Adrenal gland (tissue), 12 donors: ENCODE results near the gene ANK3. TPM values are rescaled to one million over a fixed set of nuclear protein-coding genes. Genes with fewer than 3 reads are reported as not detected.

Experiments
- DNase-seq, 7 donors: peaks; one replicate each; pipeline ENCODE4 v3.0.0-alpha.2; 2019 to 2020
- H3K27ac ChIP-seq, 5 donors: fragments of 200-600 bp; sonication (generic) in 4 of 5; 1 replicate in 3 of 5; 2 replicates in 2 of 5; pipeline versions ENCODE4 v1.5.1 to v1.8.0; 2016 to 2020; ENCODE audit warnings: mild to moderate bottlenecking in 1 of 5
- H3K27me3 ChIP-seq: fragments of 200-600 bp; 2 replicates; pipeline ENCODE4 v1.8.0; 2021
- H3K36me3 ChIP-seq, 2 donors: fragments of 200-600 bp; replicated peaks in 1 of 2; 1 replicate in 1 of 2; 2 replicates in 1 of 2; pipeline versions ENCODE4 v1.5.1 to v1.8.0; 2018 to 2022
- H3K4me1 ChIP-seq, 2 donors: fragments of 200-600 bp; replicated peaks in 1 of 2; 1 replicate in 1 of 2; 2 replicates in 1 of 2; pipeline versions ENCODE4 v1.5.1 to v1.8.0; 2018 to 2021
- H3K4me3 ChIP-seq, 4 donors: fragments of 200-600 bp; sonication (generic) in 3 of 4; one replicate each; pipeline ENCODE4 v1.5.1; 2016 to 2018
- H3K9me3 ChIP-seq, 3 donors: fragments of 200-600 bp; sonication (generic) in 1 of 3; replicated peaks in 1 of 3; 1 replicate in 2 of 3; 2 replicates in 1 of 3; pipeline versions ENCODE4 v1.5.1 to v1.8.0; 2016 to 2021
- CTCF ChIP-seq, 6 experiments: fragments of 450-650 bp in 4 of 6; fragments of 200-600 bp in 2 of 6; sonication (generic) in 1 of 6; IDR thresholded peaks; 1 replicate in 5 of 6; 2 replicates in 1 of 6; pipeline versions ENCODE4 v1.5.1 to v1.8.0; 2016 to 2021; ENCODE audit warnings: antibody characterized with exemption in 6 of 6, mild to moderate bottlenecking in 2 of 6, moderate library complexity in 1 of 6
- POLR2A ChIP-seq, 2 donors: fragments of 450-650 bp; IDR thresholded peaks; one replicate each; pipeline ENCODE4 v1.6.1; 2017; ENCODE audit warnings: antibody characterized with exemption in 2 of 2, mild to moderate bottlenecking in 2 of 2, moderate library complexity in 1 of 2
- WGBS, 4 donors: extraction: QIAGEN DNeasy Blood & Tissue Kit in 2 of 4; methylation state at CpG; one replicate each; pipeline versions ENCODE4 v1.1.5 to v1.1.7; 2013 to 2017; 5-methylcytosine and 5-hydroxymethylcytosine counted together
- intact Hi-C, 2 donors: fragments of 100-400 bp; cut with DNase I; formaldehyde crosslinking; loops; one replicate each; pipeline versions ENCODE4 v1.14.1 to v1.15.0; 2022 to 2023
- polyA plus RNA-seq, 3 donors: library from polyadenylated mRNA; stranded (reverse); fragments of 200-250 nt in 2 of 3; fragments of 350-450 nt in 1 of 3; fragmentation: Illumina TruSeq in 1 of 3; extraction: RNeasy Lipid Tissue Mini Kit (QIAGEN cat#74804) in 1 of 3; gene quantifications; one replicate each; pipeline ENCODE4 v1.2.3, GENCODE V29; 2013 to 2014
- total RNA-seq, 9 donors: library from RNA; depleted of rRNA in 4 of 9; stranded (reverse); fragments of >200 nt in 4 of 9; fragments of 120-200 nt in 1 of 9; fragmentation: NEBNext Ultra II Directional in 1 of 9; extraction: Animal tissue kit (Norgen Biotek cat#: 25700) in 1 of 9; gene quantifications; one replicate each; pipeline versions ENCODE4 v1.1.0 to v1.2.4, GENCODE V29; 2013 to 2023
- donor health status: healthy with polysubstance abuse.
- donor health status: Bipolar disorder and iron deficiency.
- donor health status: DM: yes; HTN: yes; CAD: no.
- donor health status: DM: no; HTN: no; CAD: no.
- donor health status: DM: no; HTN: no; CAD: no.
- donor health status: DM: yes; HTN: yes; CAD: no.

The ANK3 gene
- total and polyA plus RNA-seq, 12 donors: 2.6 to 48.1 (median 15.2) TPM

GRCh38 chr10:60197206-60197605 is 192.5 kb downstream of the ANK3 start:
- 55 to 70% (median 61%) methylated on average over 3 of the region's 3 CpGs for WGBS, 4 donors
- no peak overlapping the region for H3K4me3 ChIP-seq
- TF ChIP-seq POLR2A (IDR thresholded peaks at IDR 0.05): no peak
- no peak for TF ChIP-seq CTCF (IDR thresholded peaks at IDR 0.05)
- H3K27me3 ChIP-seq: no peaks in the 10 kb centered on the region
- intact Hi-C loops: no loop called here
- H3K9me3 ChIP-seq: no peaks in the 10 kb centered on the region
- H3K36me3 ChIP-seq: no peaks in the 10 kb centered on the region
- H3K27ac ChIP-seq: no peak overlapping the region
- H3K4me1 ChIP-seq: no peaks in the 10 kb centered on the region
- DNase-seq: no peak

GRCh38 chr10:60194421-60194820 is 195.3 kb downstream of the ANK3 start:
- H3K27me3 ChIP-seq: no peaks in the 10 kb centered on the region
- H3K9me3 ChIP-seq: no peaks in the 10 kb centered on the region
- H3K36me3 ChIP-seq: no peaks in the 10 kb centered on the region
- no peak for DNase-seq
- intact Hi-C loops: no loop called here
- no peaks in the 10 kb centered on the region for H3K4me1 ChIP-seq
- H3K4me3 ChIP-seq: no peak overlapping the region
- TF ChIP-seq POLR2A (IDR thresholded peaks at IDR 0.05) (no peak), CTCF (IDR thresholded peaks at IDR 0.05) (no peak)
- no peak overlapping the region for H3K27ac ChIP-seq

- Histone ChIP-seq H3K27ac (no peak overlapping the region), H3K36me3 (no peaks in the 10 kb centered on the region)
- TF ChIP-seq POLR2A (IDR thresholded peaks at IDR 0.05): no peak
- no peak for TF ChIP-seq CTCF (IDR thresholded peaks at IDR 0.05)
These were observed 196.7 kb downstream of the ANK3 start for GRCh38 chr10:60192946-60193345.

GRCh38 chr10:60189861-60190475 is 199.7 kb downstream of the ANK3 start:
- 63 to 74% (median 73%) methylated on average over 1 of the region's 1 CpG for WGBS, 4 donors
- no peaks in the 10 kb centered on the region for H3K27me3 ChIP-seq

More at GRCh38 chr10:60192946-60193345, 196.7 kb downstream of the ANK3 start:
- no peak for DNase-seq
- H3K27me3 ChIP-seq: no peaks in the 10 kb centered on the region
- H3K9me3 ChIP-seq: no peaks in the 10 kb centered on the region
- no peak overlapping the region for H3K4me3 ChIP-seq
- intact Hi-C loops: no loop called here
- no peaks in the 10 kb centered on the region for H3K4me1 ChIP-seq

More at GRCh38 chr10:60189861-60190475, 199.7 kb downstream of the ANK3 start:
- no peak overlapping the region for H3K27ac ChIP-seq
- no peak for DNase-seq
- intact Hi-C loops: no loop called here
- no peaks in the 10 kb centered on the region for H3K9me3 ChIP-seq
- no peaks in the 10 kb centered on the region for H3K36me3 ChIP-seq
- TF ChIP-seq POLR2A (IDR thresholded peaks at IDR 0.05) (no peak), CTCF (IDR thresholded peaks at IDR 0.05) (no peak)
- H3K4me3 ChIP-seq: no peak overlapping the region
- no peaks in the 10 kb centered on the region for H3K4me1 ChIP-seq
